HepG2 (cell line): ENCODE results near the gene RPRD1A. TPM values are rescaled to one million over a fixed set of nuclear protein-coding genes. Genes with fewer than 3 reads are reported as not detected.

Experiments
- ARNT ChIP-seq: fragments of 450-650 bp; IDR thresholded peaks from 2 replicates; pipeline ENCODE4 v1.6.1; 2017
- ARNTL ChIP-seq: sonication (generic); formaldehyde crosslinking; IDR thresholded peaks from 2 replicates; pipeline ENCODE4 v1.4.0; 2020; ENCODE audit warnings: mild to moderate bottlenecking, missing genetic modification reagents
- ATF7-NPFF ChIP-seq: sonication (generic); formaldehyde crosslinking; IDR thresholded peaks from 2 replicates; pipeline ENCODE4 v1.8.1; 2023; ENCODE audit warnings: mild to moderate bottlenecking, low read depth, missing genetic modification reagents, moderate library complexity
- CBX1 ChIP-seq: IDR thresholded peaks from one replicate; pipeline ENCODE4 v1.6.1; 2016; ENCODE audit warnings: antibody characterized with exemption, low read depth
- CHD4 ChIP-seq: fragments of 200-600 bp; sonication (generic); IDR thresholded peaks from 2 replicates; pipeline ENCODE4 v1.7.0; 2017; ENCODE audit warnings: mild to moderate bottlenecking, low read length, borderline replicate concordance
- FOSL1 ChIP-seq: sonication (generic); formaldehyde crosslinking; IDR thresholded peaks from 2 replicates; pipeline ENCODE4 v1.9.0; 2021; ENCODE audit warnings: missing genetic modification reagents, borderline replicate concordance
- FOSL2 ChIP-seq: sonication (generic); formaldehyde crosslinking; IDR thresholded peaks from 2 replicates; pipeline ENCODE4 v1.4.0; 2020; ENCODE audit warnings: missing genetic modification reagents
- FOXA3 ChIP-seq: IDR thresholded peaks from 2 replicates; pipeline ENCODE4 v1.6.1; 2016; ENCODE audit warnings: missing genetic modification reagents, missing compliant biosample characterization
- FOXM1 ChIP-seq: sonication (generic); formaldehyde crosslinking; IDR thresholded peaks from 2 replicates; pipeline ENCODE4 v1.5.0; 2020; ENCODE audit warnings: missing genetic modification reagents
- HMG20B ChIP-seq: conservative IDR thresholded peaks from 2 replicates; pipeline ENCODE4 v1.6.1; 2016; ENCODE audit warnings: missing genetic modification reagents, missing compliant biosample characterization
- KLF13 ChIP-seq: sonication (generic); formaldehyde crosslinking; IDR thresholded peaks from 2 replicates; pipeline ENCODE4 v1.4.0; 2020; ENCODE audit warnings: mild to moderate bottlenecking, missing genetic modification reagents
- MBNL3 ChIP-seq: fragments of 250-450 bp; sonication (Bioruptor Pico); conservative IDR thresholded peaks from 2 replicates; pipeline ENCODE4 v1.8.0; 2022; ENCODE audit warnings: mild to moderate bottlenecking, inconsistent platforms
- NFIC ChIP-seq: IDR thresholded peaks from 2 replicates; pipeline ENCODE4 v1.6.1; 2012; ENCODE audit warnings: mild to moderate bottlenecking, low read length, inconsistent platforms
- NONO ChIP-seq, 2 experiments: fragments of 450-650 bp in 1 of 2; sonication (generic) in 1 of 2; formaldehyde crosslinking in 1 of 2; IDR thresholded peaks in 1 of 2; conservative IDR thresholded peaks in 1 of 2; 2 replicates each; pipeline versions ENCODE4 v1.6.1 to v1.8.0; 2017 to 2022; ENCODE audit warnings: mild to moderate bottlenecking in 1 of 2, missing genetic modification reagents in 1 of 2, moderate library complexity in 1 of 2
- NR0B2 ChIP-seq: sonication (generic); formaldehyde crosslinking; IDR thresholded peaks from 2 replicates; pipeline ENCODE4 v1.4.0; 2020; ENCODE audit warnings: mild to moderate bottlenecking, missing genetic modification reagents
- PAXIP1 ChIP-seq: sonication (generic); formaldehyde crosslinking; conservative IDR thresholded peaks from 2 replicates; pipeline ENCODE4 v1.4.0; 2020; ENCODE audit warnings: mild to moderate bottlenecking, missing genetic modification reagents, moderate library complexity
- PBX3 ChIP-seq: sonication (generic); formaldehyde crosslinking; IDR thresholded peaks from 2 replicates; pipeline ENCODE4 v1.8.1; 2023; ENCODE audit warnings: missing genetic modification reagents, inconsistent platforms, borderline replicate concordance
- REL ChIP-seq: sonication (generic); formaldehyde crosslinking; conservative IDR thresholded peaks from 2 replicates; pipeline ENCODE4 v1.8.0; 2022; ENCODE audit warnings: mild to moderate bottlenecking, missing genetic modification reagents, moderate library complexity
- SRY ChIP-seq: sonication (generic); formaldehyde crosslinking; IDR thresholded peaks from 2 replicates; pipeline ENCODE4 v1.8.0; 2022; ENCODE audit warnings: mild to moderate bottlenecking, missing genetic modification reagents
- TFDP2 ChIP-seq: sonication (generic); formaldehyde crosslinking; IDR thresholded peaks from 2 replicates; pipeline ENCODE4 v1.4.0; 2020; ENCODE audit warnings: missing genetic modification reagents
- XRCC5 ChIP-seq: fragments of 200-400 bp; formaldehyde crosslinking; optimal IDR thresholded peaks from 2 replicates; pipeline ENCODE3; 2017; ENCODE audit warnings: mild to moderate bottlenecking, low read length
- ZNF230 ChIP-seq: sonication (generic); formaldehyde crosslinking; IDR thresholded peaks from 2 replicates; pipeline ENCODE4 v1.4.0; 2020; ENCODE audit warnings: mild to moderate bottlenecking, missing genetic modification reagents
- ZNF275 ChIP-seq: sonication (generic); formaldehyde crosslinking; IDR thresholded peaks from 2 replicates; pipeline ENCODE4 v1.8.0; 2022; ENCODE audit warnings: missing genetic modification reagents, mild to moderate bottlenecking, inconsistent platforms, borderline replicate concordance
- ZNF343 ChIP-seq: sonication (generic); formaldehyde crosslinking; IDR thresholded peaks from 2 replicates; pipeline ENCODE4 v1.4.0; 2020; ENCODE audit warnings: mild to moderate bottlenecking, missing genetic modification reagents
- polyA plus RNA-seq, 8 experiments: library from polyadenylated mRNA; depleted of rRNA in 3 of 8; stranded (reverse) in 7 of 8; unstranded in 1 of 8; fragments of >200 nt; fragmentation: Illumina TruSeq in 4 of 8; extraction: Trizol in 4 of 8; gene quantifications; 2 replicates each; pipeline versions ENCODE4 v1.2.1 to v1.2.3, GENCODE V29; 2011 to 2016; ENCODE audit warnings: low read depth in 4 of 8, missing spikeins in 1 of 8, mixed read lengths in 1 of 8; ENCODE audit not compliant: insufficient read depth in 1 of 8
- total RNA-seq, 5 experiments: library from RNA; depleted of rRNA; stranded (reverse); fragments of >200 nt; fragmentation: Illumina TruSeq; extraction: Trizol; gene quantifications; 2 replicates each; pipeline ENCODE4 v1.2.3, GENCODE V29; 2016; ENCODE audit warnings: low read depth in 1 of 5

Gene RPRD1A
- total and polyA plus RNA-seq, 2 of the 13 experiments (the other 11 are each of a cell fraction or from before 2014, with no cell fraction given), result 42.5 to 78.2 TPM

GRCh38 chr18:36028859-36029258 lies 38.5 kb downstream of the RPRD1A start (continued):
- peak; percentile 30; the same call in 1 of the 2 replicates for TF ChIP-seq FOSL2 (CRISPR knock-in tag)
- no peak for TF ChIP-seq KLF13 (CRISPR knock-in tag)
- no peak for TF ChIP-seq FOSL1
- no peak for TF ChIP-seq XRCC5
- no peak for TF ChIP-seq MBNL3 (CRISPR knock-in tag)
- TF ChIP-seq SRY (CRISPR knock-in tag), result no peak
- no peak for TF ChIP-seq FOXM1
- TF ChIP-seq TFDP2 (CRISPR knock-in tag), result no peak
- no peak for TF ChIP-seq PBX3 (CRISPR knock-in tag)
- 0 out of 2 replicates have a peak, but pooled peaks have one; percentile 21 for TF ChIP-seq PAXIP1 (CRISPR knock-in tag)
- TF ChIP-seq NONO (IDR thresholded peaks at IDR 0.05), result no peak
- TF ChIP-seq NONO (CRISPR knock-in tag; conservative IDR thresholded peaks at IDR 0.05), result no peak
- TF ChIP-seq ZNF275, result no peak
- TF ChIP-seq ZNF230 (CRISPR knock-in tag), result no peak
- no peak for TF ChIP-seq CHD4
- no peak for TF ChIP-seq CBX1
- TF ChIP-seq REL (CRISPR knock-in tag), result no peak
- peak; percentile 36; the same call in 1 of the 2 replicates for TF ChIP-seq FOXA3
- no peak for TF ChIP-seq ATF7-NPFF (CRISPR knock-in tag)
- no peak for TF ChIP-seq HMG20B (CRISPR knock-in tag)
- no peak for TF ChIP-seq ARNT
- TF ChIP-seq NR0B2, result no peak
- no peak for TF ChIP-seq NFIC
- no peak for TF ChIP-seq ZNF343 (CRISPR knock-in tag)
- no peak for TF ChIP-seq ARNTL (CRISPR knock-in tag)
